ENCODE measurements around the gene ADCY3. TPM values are rescaled to one million over a fixed set of nuclear protein-coding genes. Genes with fewer than 3 reads are reported as not detected.

The ADCY3 gene
- total RNA-seq, 3 donors from 2014 or later: 29.3 to 89.1 (median 56.1) TPM

- peaks cover 0 to 9% of the 10 kb centered on the region in 2 donors for H3K4me1 ChIP-seq
Observed at GRCh38 chr2:24918326-24919036, 1.6 kb downstream of the ADCY3 start.

GRCh38 chr2:24917731-24918325 lies 2.2 kb downstream of the ADCY3 start:
- peaks cover 0 to 9% of the 10 kb centered on the region in 2 donors for H3K4me1 ChIP-seq
- H3K27me3 ChIP-seq: no peaks in the 10 kb centered on the region
- intact Hi-C loops (cut with DNase I; ENCODE audit: low total_unique reads): no loop called here
- no peaks in the 10 kb centered on the region for H3K36me3 ChIP-seq
- no peak for TF ChIP-seq CTCF (IDR thresholded peaks at IDR 0.05)
- no peak for TF ChIP-seq POLR2AphosphoS5 (IDR thresholded peaks at IDR 0.05)
- TF ChIP-seq POLR2A (IDR thresholded peaks at IDR 0.05): no peak
- H3K4me3 ChIP-seq: peak overlapping the region; percentile 60 to 96 (median 70)
- peak overlapping the region in 1 of 2 donors; percentile 88 for H3K27ac ChIP-seq
- H3K9me3 ChIP-seq: no peaks in the 10 kb centered on the region
- no peak for DNase-seq (ENCODE audit: low spot score in 2 of 2)

More at GRCh38 chr2:24918326-24919036, 1.6 kb downstream of the ADCY3 start:
- no peaks in the 10 kb centered on the region for H3K36me3 ChIP-seq
- no peaks in the 10 kb centered on the region for H3K27me3 ChIP-seq
- peak overlapping the region; percentile 67 to 88 for H3K27ac ChIP-seq
- H3K9me3 ChIP-seq: no peaks in the 10 kb centered on the region
- TF ChIP-seq CTCF (IDR thresholded peaks at IDR 0.05) (no peak), POLR2AphosphoS5 (IDR thresholded peaks at IDR 0.05) (no peak), POLR2A (IDR thresholded peaks at IDR 0.05) (no peak)
- intact Hi-C loops (cut with DNase I; ENCODE audit: low total_unique reads): no loop called here
- H3K4me3 ChIP-seq: peak overlapping the region; percentile 60 to 96 (median 70)
- no peak for DNase-seq (ENCODE audit: low spot score in 2 of 2)

- TF ChIP-seq POLR2A (IDR thresholded peaks at IDR 0.05) (no peak), POLR2AphosphoS5 (IDR thresholded peaks at IDR 0.05) (no peak), CTCF (IDR thresholded peaks at IDR 0.05) (no peak)
- H3K9me3 ChIP-seq: no peaks in the 10 kb centered on the region
- H3K36me3 ChIP-seq: no peaks in the 10 kb centered on the region
- H3K4me3 ChIP-seq: peak overlapping the region; percentile 60 to 96 (median 70)
- H3K27me3 ChIP-seq: no peaks in the 10 kb centered on the region
- intact Hi-C loops (cut with DNase I; ENCODE audit: low total_unique reads): no loop called here
- DNase-seq (ENCODE audit: low spot score in 2 of 2): peak in 1 of 2 donors; percentile 31
- H3K4me1 ChIP-seq: peaks cover 0 to 9% of the 10 kb centered on the region in 2 donors
- peak overlapping the region in 1 of 2 donors; percentile 88 for H3K27ac ChIP-seq
Observed at GRCh38 chr2:24917086-24917485, 3.0 kb downstream of the ADCY3 start.

- intact Hi-C loops (cut with DNase I; ENCODE audit: low total_unique reads): no loop called here
- no peaks in the 10 kb centered on the region for H3K27me3 ChIP-seq
- H3K36me3 ChIP-seq: no peaks in the 10 kb centered on the region
- no peak for TF ChIP-seq POLR2AphosphoS5 (IDR thresholded peaks at IDR 0.05)
- no peak for TF ChIP-seq POLR2A (IDR thresholded peaks at IDR 0.05)
- no peak for TF ChIP-seq CTCF (IDR thresholded peaks at IDR 0.05)
- peak overlapping the region in 2 of 3 donors; percentile 70 to 96 for H3K4me3 ChIP-seq
- no peaks in the 10 kb centered on the region for H3K9me3 ChIP-seq
- peak overlapping the region in 1 of 2 donors; percentile 48 for H3K27ac ChIP-seq
- peak in 1 of 2 donors; percentile 48 for DNase-seq (ENCODE audit: low spot score in 2 of 2)
- peaks cover 0 to 9% of the 10 kb centered on the region in 2 donors for H3K4me1 ChIP-seq
Observed at GRCh38 chr2:24915796-24916195, 4.2 kb downstream of the ADCY3 start.

GRCh38 chr2:24915175-24915574 lies 4.9 kb downstream of the ADCY3 start:
- Histone ChIP-seq H3K36me3 (no peaks in the 10 kb centered on the region), H3K9me3 (no peaks in the 10 kb centered on the region), H3K27me3 (no peaks in the 10 kb centered on the region), H3K4me3 (peak overlapping the region in 2 of 3 donors; percentile 70 to 96), H3K4me1 (peaks cover 0 to 9% of the 10 kb centered on the region in 2 donors), H3K27ac (no peak overlapping the region)
- intact Hi-C loops (cut with DNase I; ENCODE audit: low total_unique reads): no loop called here
- DNase-seq (ENCODE audit: low spot score in 2 of 2): peak in 1 of 2 donors; percentile 14
- no peak for TF ChIP-seq POLR2AphosphoS5 (IDR thresholded peaks at IDR 0.05)
- no peak for TF ChIP-seq CTCF (IDR thresholded peaks at IDR 0.05)
- no peak for TF ChIP-seq POLR2A (IDR thresholded peaks at IDR 0.05)

Measured in breast epithelium (tissue), 4 donors.